GM08714 (cell line): ENCODE data around the gene U2AF1L4.
"Not testable (repeated sequence)": the region's sequence is repeated elsewhere in the genome, so short reads cannot be mapped to it uniquely, and the experiment has no call there.

Source experiments
- H3K4me3 ChIP-seq: fragments of 200-500 bp; sonication (Bioruptor generic); 2 replicates; pipeline ENCODE4 v1.5.1; 2014; ENCODE audit warnings: mild to moderate bottlenecking, low read length, inconsistent platforms
- ZNF274 ChIP-seq: IDR thresholded peaks from 2 replicates; pipeline ENCODE4 v1.6.1; 2012; ENCODE audit warnings: mild to moderate bottlenecking, low read depth, low read length

The U2AF1L4 gene

DNA sequence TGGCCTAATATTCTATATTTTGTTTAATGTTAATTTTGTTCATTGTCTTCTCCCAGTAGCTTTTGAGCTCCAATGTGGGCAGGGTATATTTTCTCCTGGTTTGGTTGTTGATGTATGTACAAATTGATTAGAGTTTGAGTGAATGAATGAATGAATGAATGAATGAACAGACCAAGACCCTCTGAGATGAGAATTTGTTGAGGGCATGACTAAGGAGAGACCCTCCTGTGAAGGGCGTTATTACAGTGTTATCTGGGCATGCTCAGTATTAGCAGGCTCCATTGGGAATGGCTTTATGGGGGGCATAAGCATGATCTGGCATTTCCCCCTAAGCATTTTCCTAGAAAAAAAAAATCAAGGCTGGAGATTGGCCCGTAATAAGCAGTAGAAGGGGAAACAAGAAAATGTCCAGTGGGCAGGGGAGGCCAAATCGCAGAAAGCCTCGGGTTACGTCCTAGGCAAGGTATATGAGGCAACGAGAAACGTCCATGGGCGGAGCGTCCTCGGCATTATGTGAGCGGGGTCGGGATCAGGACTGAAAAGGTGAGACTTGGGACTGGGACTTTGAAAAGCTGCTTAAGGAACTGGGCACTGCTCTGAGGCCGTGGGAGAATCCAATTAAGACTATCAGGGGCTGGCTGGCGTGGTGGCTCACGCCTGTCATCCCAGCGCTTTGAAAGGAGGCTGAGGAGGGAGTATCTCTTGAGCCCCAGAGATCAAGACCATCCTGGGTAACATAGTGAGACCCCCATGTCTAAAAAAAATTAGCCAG is 29.2 kb upstream of the U2AF1L4 start:
- H3K4me3 ChIP-seq: peak overlapping the region; percentile 55; the same call in 1 of the 2 replicates
- no peak for TF ChIP-seq ZNF274

DNA sequence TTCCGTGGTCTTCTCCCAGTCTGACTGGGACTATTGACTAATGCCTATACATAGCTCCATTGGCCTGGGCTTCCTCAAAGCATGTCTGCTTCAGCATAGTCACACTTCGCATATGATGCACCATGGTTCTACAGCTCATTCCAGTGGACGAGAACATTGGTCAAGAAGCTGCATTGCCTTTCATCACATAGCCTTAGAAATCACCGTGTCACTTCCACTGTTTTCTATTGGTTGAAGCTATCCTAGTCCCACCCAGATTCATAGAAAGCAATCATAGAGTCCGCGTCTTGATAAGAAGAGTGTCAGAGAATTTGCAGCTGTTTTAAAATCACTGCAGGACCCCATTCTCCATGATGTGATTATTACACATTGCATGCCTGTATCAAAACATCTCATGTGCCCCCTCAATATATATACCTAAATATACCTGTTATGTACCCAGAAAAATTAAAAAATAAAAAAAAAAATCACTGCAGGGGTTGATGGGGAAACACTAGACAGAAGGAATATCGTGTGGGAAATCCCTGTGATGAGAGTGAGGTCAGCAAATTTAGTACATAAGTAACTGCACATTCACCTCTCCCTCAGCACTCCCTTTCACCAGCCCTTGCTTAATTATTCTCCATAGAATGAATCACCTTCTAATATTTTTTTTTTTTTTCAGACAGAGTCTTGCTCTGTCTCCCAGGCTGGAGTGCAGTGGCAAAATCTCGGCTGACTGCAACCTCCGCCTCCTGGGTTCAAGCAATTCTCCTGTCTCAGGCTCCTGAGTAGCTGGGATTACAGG is 28.0 kb upstream of the U2AF1L4 start:
- no peak for TF ChIP-seq ZNF274

DNA sequence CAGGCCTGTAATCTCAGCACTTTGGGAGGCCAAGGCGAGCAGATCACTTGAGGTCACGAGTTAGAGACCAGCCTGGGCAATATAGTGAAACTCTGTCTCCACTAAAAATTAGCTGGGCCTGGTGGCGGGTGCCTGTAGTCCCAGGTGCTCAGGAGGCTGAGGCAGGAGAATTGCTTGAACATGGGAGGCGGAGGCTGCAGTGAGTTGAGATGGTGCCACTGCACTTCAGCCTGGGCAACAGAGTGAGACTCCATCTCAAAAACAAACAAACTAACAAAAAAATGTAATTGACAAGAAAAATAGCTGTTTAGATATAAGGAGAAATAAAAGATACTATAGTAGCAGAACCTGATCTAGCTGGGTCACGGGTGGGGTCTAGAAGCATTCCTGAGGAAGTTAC is 27.1 kb upstream of the U2AF1L4 start:
- H3K4me3 ChIP-seq: not testable (repeated sequence)

More for the DNA sequence above, 28.0 kb upstream of the U2AF1L4 start:
- no peak overlapping the region for H3K4me3 ChIP-seq

DNA sequence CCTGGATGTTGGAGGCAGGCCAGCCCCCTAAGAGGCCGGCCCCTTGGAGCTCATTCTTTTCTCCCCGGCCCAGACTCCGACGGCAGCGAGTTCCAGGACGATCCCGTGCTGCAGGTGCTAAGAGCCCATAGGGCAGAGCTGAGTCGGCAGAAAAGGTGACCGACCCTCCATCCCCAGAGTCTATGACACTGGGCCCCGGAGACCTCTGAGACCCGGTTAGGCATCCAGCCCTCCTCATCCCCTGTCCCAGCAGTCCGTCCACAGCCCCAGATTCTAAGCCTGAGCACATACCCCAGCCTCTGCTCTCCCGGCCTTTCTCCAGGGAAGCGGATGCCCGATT is 22.8 kb upstream of the U2AF1L4 start:
- no peak overlapping the region for H3K4me3 ChIP-seq
- no peak for TF ChIP-seq ZNF274

DNA sequence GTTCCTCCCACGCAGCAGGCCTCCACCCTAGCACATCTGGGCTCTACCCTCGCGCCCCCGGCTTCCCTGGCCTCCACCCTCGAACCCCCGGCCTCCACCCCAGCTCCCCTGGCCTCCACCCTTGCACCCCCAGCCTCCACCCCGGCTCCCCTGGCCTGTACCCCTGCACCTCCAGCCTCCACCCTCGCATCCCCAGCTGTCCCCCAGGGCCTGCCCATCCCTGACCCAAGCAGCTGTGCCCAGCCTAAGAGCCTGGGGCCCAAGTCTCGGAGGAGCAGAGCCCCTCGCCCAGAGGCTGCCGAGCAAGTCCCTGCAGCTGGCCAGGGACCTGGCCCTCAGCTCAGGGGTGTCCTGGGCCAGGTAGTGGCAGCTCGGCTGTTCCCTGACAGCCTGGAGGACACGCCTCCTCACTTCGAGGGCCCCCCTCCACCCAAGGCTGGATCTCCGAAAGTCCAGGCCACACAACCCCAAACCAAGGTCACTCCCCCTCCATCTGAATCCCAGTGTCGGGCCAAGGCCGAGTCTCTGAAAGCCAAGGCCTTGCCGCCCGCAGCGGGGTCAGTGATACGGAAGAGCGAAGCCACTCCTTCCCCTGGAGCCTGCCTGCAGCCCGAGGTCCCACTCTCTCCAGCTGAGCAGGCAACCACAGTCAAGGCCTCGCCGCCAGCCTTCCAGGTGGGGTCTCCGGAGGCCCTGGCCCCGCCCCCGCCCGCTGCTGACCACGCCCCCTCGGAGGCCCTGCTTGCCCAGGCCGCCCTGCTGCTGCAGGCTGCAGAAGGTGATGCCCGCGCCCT is 22.3 kb upstream of the U2AF1L4 start:
- no peak for TF ChIP-seq ZNF274
- H3K4me3 ChIP-seq: no peak overlapping the region

DNA sequence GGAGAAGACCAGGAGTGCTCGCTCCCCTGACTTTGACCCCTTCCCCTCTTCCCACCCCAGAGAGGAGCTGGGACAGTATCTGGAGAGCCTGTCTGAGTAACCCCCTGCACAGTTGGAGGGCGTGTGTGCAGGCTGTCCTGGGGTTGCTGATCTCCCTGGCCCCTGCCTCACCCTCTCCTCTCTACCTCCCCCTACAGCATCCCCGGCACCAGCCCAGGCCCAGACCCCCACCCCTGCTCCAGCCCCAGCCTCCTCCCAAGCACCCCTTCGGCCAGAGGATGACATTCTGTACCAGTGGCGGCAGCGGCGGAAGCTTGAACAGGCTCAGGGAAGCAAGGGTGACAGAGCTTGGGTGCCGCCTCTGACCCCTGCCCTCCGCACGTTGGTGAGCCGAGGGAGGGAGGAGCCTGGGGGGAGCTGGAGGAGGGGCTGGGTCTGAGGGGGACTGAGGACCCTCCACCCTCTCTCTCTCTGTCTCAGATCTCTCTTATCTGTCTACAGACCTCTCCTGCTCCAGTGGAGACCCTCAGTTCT is 21.4 kb upstream of the U2AF1L4 start:
- TF ChIP-seq ZNF274: no peak
- no peak overlapping the region for H3K4me3 ChIP-seq

DNA sequence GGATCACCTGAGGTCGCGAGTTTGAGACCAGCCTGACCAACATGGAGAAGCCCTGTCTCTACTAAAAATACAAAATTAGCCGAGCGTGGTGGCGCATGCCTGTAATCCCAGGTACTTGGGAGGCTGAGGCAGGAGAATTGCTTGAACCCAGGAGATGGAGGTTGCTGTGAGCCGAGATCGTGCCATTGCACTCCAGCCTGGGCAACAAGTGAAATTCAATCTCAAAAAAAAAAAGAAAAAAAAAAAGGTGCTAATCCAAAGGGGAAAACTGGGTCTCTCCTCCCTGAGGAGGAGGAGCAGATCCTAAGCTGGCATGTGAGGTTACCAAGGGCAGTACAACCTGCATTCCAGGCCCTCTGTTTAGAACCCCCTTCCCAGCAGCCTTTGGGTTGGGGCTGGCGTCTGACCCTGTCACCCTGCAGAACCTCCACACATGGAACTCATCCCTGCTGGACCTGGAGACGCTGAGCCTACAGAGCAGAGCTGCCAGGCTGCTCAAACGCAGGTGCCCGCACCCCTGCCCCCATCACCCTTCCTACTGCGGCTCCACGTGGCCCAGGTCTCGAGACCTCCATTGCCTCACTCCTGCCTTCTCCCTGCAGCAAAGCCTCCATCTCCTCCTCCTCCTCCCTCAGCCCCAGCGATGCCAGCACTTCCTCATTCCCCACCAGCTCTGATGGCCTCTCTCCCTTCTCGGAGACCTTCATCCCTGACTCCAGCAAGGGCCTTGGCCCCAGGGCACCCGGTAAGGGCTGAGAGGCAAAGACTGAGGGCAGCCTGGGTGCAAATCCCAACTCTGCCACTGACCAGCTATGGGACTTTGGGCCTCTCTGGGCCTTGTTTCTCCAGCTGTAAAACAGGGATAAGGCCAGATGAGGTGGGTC is 19.5 kb upstream of the U2AF1L4 start:
- no peak overlapping the region for H3K4me3 ChIP-seq
- TF ChIP-seq ZNF274: no peak

DNA sequence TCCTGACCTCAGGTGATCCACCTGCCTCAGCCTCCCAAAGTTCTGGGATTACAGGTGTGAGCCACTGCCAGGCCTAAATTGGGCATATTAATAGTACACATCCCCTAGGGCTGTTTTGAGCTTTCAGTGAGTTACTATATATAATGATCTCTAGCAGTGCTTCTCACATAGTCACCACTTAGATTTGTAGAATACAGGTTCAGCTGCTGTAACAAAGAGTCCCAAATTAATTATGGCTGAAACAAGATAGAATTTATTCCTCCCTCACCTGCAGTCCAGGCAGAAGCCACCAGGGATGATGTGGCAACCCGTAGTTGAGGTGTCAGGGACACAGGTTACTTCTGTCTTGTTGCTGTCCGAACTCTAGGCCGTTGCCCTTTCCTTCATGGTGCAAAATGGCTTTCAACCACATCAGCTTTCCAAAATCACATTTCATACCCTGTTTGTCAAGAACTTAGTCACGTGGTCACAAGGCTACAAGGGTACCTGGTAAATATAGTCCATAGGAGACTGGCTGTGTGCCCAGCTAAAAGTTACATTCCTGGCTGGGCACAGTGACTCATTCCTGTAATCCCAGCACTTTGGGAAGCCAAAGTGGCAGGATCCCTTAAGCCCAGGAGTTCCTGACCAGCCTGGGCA is 15.6 kb upstream of the U2AF1L4 start:
- no peak for TF ChIP-seq ZNF274
- no peak overlapping the region for H3K4me3 ChIP-seq

DNA sequence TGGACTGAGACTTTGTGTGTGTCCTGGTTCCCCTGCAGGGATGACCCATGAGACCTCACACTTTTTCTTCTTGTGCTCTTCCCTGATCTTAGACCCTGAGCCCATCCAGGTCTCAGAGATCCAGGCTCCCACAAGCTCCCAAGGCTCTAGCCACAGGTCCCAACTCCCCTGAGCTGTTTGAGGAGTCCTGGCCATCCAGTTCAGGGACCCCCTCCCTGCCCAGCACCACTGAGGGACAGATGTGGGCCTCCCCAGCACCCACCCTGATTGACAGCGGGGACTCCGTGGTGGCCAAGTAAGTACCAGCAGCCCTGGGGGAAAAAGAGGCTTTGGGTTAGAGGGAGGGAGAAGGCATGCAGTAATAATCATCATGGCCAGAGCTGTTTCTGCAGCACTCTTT is 14.5 kb upstream of the U2AF1L4 start:
- TF ChIP-seq ZNF274: no peak
- no peak overlapping the region for H3K4me3 ChIP-seq

DNA sequence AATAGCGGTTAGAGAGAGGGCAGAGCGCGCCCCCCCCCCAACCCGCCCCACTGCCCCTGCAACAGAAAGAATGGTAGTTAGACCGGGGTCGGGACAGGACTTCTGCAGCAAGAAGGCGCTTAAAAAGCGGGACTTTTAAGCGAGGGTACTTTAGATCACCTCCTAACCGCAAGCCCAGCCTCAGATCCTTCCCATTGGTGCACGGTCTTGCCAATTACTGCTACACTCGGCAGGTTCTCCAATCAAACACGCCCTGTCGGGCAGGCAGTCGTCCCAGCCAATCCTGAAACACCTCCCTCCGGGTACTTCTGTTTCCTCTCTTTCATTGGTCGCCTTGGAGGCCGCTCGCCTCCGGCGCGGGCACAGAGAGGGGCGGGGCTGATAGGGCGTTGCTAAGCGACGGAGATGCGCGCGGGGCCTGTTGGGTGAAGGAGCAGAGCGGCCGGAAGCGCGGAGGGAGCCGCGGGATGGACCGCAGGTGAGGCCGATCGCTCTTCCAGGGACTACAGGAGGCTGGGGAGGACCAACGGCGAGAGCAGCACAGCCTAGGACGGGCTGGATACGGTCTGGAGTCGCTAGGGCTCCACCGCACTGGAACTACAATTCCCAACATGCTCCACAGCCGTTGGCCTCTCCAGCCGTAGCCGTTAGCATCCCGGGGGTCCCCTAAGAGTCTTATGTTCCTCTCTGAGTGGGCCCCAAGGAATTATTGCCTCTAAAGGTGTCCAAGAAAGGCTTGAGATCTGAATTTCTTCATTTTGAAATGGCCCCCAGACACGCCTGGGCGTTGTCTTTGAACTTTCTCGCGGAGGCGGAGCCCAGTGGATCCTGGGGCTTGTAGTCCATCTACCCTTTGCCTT is 12.8 kb upstream of the U2AF1L4 start, which contains the start of gene PROSER3:
Gene PROSER3, plus strand, starts transcription at position 428 of the 860 bp plus-strand sequence. Its CDS starts 40 bp downstream, at position 468.
- peak within 1 kb of the TSS; percentile 93 for H3K4me3 ChIP-seq
- no peak for TF ChIP-seq ZNF274

DNA sequence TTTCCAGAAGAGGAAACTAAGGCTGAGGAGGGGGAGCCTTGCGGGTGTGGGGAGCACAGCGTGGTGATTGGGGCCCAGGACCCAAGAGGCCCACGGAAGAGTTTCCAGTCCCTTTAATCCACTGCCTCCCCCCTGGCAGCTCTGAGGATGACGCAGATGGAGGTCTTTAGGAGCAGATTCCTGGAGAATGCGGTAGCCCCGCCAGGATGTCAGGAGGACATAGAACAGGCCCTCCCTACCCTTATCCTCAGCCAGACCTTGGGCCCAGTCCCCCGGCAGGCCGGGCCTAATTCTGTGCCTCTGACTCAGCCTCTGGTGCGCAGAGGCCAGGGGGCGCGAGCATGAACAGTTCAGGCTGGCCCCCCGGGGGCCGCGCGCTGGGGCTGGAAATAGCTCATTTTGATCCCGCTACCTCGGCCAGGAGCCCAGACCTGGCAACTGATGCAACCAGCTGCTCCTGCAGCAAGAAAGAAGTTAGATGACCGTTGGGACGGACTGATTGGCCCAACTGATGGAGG is 12.1 kb upstream of the U2AF1L4 start:
- TF ChIP-seq ZNF274: no peak
- H3K4me3 ChIP-seq: peak overlapping the region; percentile 59
